LNCAP (cell line): ENCODE data around the gene LIX1.

Experiments
- TF ChIP-seq, protein P1 (sequence below): fragments of 450-650 bp; IDR thresholded peaks from 2 replicates; pipeline ENCODE4 v1.5.1; 2017; ENCODE audit warnings: mild to moderate bottlenecking

LIX1 gene

GRCh38 chr5:97151370-97151769 is 9.0 kb upstream of the LIX1 start:
- TF ChIP-seq, protein P1, sequence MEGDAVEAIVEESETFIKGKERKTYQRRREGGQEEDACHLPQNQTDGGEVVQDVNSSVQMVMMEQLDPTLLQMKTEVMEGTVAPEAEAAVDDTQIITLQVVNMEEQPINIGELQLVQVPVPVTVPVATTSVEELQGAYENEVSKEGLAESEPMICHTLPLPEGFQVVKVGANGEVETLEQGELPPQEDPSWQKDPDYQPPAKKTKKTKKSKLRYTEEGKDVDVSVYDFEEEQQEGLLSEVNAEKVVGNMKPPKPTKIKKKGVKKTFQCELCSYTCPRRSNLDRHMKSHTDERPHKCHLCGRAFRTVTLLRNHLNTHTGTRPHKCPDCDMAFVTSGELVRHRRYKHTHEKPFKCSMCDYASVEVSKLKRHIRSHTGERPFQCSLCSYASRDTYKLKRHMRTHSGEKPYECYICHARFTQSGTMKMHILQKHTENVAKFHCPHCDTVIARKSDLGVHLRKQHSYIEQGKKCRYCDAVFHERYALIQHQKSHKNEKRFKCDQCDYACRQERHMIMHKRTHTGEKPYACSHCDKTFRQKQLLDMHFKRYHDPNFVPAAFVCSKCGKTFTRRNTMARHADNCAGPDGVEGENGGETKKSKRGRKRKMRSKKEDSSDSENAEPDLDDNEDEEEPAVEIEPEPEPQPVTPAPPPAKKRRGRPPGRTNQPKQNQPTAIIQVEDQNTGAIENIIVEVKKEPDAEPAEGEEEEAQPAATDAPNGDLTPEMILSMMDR, result no peak

GRCh38 chr5:97150401-97150800 is 8.0 kb upstream of the LIX1 start:
- TF ChIP-seq, protein P1, result no peak

- TF ChIP-seq, protein P1, result no peak
Measured at GRCh38 chr5:97149709-97150108, 7.3 kb upstream of the LIX1 start.

GRCh38 chr5:97148288-97148687 is 5.9 kb upstream of the LIX1 start:
- TF ChIP-seq, protein P1, result no peak

DNA sequence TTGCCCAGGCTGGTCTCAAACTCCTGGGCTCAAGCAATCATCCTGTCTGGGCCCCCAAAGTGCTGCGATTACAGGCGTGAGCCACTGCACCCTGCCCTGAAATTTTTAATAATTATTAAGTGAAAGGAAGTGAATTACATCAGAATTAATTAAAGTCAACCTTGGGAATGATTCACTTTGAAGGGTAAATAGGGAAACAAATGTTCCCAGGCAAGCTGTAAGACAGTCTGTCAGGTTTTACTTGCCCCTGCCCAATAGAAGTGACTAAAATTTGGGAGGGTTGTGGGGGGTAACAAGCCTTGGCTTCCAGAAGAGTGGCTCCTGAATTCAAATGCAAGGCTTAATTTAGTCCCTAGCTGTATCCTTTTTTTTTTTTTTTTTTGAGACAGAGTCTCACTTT is 1.3 kb upstream of the LIX1 start:
- TF ChIP-seq, protein P1, result no peak

GRCh38 chr5:97141539-97141938 is 872 bp downstream of the LIX1 start:
- TF ChIP-seq, protein P1, result no peak

DNA sequence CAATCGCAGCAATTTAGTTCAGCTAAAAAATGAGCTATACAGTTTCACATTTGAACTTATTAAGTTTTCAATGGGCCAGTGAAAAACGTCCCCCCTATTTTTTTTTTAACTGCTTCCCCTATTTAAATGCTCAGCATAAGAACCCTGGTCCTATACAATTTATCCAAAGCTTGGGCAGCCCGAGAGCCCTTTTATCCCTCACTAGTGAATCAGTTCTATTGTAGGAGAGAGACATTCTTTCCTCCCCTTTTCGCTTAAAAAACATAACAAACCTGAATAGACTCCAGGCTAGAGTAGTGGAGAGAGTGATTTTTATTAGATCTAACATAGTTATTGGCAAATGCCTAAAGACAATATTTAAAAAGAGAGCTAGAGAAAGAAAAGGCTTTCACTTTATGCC is 1.4 kb downstream of the LIX1 start:
- TF ChIP-seq, protein P1, result no peak

GRCh38 chr5:97136475-97136874 is 5.9 kb downstream of the LIX1 start:
- TF ChIP-seq, protein P1, result no peak
